Measurements from ENCODE around the gene KBTBD8. TPM values are rescaled to one million over a fixed set of nuclear protein-coding genes. Genes with fewer than 3 reads are reported as not detected.

The KBTBD8 gene
- total RNA-seq, 1 donor from 2014 or later = 1.5 TPM

DNA sequence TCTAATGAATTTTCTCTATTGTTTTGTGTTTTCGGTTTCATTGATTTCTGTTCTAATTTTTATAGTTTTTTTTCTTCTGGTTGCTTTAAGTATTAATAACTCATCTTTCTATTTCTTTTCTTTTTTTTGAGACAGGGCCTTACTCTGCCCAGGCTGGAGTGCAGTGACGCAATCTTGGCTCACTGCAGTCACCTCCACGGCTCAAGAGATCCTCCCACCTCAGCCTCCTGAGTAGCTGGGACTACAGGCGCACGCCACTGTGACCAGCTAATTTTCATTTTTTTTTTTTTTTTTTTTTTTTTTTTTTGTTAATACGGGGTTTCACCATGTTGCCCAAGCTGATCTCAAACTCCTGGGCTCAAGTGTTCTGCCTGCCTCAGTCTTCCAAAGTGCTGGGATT is 14.5 kb downstream of the KBTBD8 start:
- no peaks in the 10 kb centered on the region for H3K36me3 Mint-ChIP-seq
- H3K4me1 Mint-ChIP-seq = peaks cover 16% of the 10 kb centered on the region
- TF ChIP-seq, protein P1, sequence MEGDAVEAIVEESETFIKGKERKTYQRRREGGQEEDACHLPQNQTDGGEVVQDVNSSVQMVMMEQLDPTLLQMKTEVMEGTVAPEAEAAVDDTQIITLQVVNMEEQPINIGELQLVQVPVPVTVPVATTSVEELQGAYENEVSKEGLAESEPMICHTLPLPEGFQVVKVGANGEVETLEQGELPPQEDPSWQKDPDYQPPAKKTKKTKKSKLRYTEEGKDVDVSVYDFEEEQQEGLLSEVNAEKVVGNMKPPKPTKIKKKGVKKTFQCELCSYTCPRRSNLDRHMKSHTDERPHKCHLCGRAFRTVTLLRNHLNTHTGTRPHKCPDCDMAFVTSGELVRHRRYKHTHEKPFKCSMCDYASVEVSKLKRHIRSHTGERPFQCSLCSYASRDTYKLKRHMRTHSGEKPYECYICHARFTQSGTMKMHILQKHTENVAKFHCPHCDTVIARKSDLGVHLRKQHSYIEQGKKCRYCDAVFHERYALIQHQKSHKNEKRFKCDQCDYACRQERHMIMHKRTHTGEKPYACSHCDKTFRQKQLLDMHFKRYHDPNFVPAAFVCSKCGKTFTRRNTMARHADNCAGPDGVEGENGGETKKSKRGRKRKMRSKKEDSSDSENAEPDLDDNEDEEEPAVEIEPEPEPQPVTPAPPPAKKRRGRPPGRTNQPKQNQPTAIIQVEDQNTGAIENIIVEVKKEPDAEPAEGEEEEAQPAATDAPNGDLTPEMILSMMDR (IDR thresholded peaks at IDR 0.05; ENCODE audit: unreplicated experiment) = no peak
- no peak for DNase-seq (ENCODE audit: low spot score in 2 of 2, unreplicated experiment in 2 of 2)
- no peaks in the 10 kb centered on the region for H3K9me3 Mint-ChIP-seq
- no peak overlapping the region for H3K4me3 Mint-ChIP-seq
- H3K27ac Mint-ChIP-seq = no peak overlapping the region
- no peaks in the 10 kb centered on the region for H3K27me3 Mint-ChIP-seq (ENCODE audit: low read depth)

DNA sequence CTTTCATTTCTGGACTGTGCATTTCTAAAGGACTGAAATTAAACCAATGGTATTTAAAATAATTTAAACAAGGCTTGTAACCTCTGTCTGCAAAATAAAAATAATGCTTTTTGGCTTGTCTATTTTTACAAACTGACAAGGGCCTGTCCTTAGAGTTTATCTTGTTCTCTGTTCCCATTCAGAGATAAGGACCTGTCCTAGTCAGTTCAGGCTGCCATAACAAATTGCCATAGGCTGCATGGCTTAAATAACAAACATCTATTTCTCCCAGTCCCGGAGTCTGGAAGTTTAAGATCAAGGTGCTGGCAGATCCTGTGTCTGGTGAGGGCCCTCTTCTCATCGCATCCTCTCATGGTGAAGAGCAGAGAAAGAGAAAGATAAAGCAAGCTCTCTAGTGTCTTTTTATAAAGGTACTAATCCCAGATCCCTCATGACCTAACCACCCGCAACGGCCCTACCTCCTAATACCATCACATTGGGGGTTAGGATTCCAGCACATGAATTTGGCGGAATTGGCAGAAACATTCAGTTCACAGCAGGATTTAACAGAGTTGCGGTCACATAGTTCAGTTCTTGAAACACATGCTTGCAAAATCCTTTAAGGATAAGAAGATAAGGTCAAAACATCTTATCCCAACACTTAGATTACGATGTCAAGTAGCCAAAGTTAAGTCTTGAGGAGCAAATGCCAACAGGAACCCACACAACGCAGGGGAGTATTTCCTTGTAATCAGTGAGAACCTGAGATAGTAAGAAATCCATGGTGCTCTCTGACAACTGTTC is 17.8 kb downstream of the KBTBD8 start:
- H3K27ac Mint-ChIP-seq = no peak overlapping the region
- no peaks in the 10 kb centered on the region for H3K27me3 Mint-ChIP-seq (ENCODE audit: low read depth)
- DNase-seq (ENCODE audit: low spot score in 2 of 2, unreplicated experiment in 2 of 2) = no peak
- peaks cover 34% of the 10 kb centered on the region for H3K4me1 Mint-ChIP-seq
- no peaks in the 10 kb centered on the region for H3K9me3 Mint-ChIP-seq
- H3K4me3 Mint-ChIP-seq = no peak overlapping the region
- TF ChIP-seq, protein P1 (IDR thresholded peaks at IDR 0.05; ENCODE audit: unreplicated experiment) = no peak
- H3K36me3 Mint-ChIP-seq = no peaks in the 10 kb centered on the region

DNA sequence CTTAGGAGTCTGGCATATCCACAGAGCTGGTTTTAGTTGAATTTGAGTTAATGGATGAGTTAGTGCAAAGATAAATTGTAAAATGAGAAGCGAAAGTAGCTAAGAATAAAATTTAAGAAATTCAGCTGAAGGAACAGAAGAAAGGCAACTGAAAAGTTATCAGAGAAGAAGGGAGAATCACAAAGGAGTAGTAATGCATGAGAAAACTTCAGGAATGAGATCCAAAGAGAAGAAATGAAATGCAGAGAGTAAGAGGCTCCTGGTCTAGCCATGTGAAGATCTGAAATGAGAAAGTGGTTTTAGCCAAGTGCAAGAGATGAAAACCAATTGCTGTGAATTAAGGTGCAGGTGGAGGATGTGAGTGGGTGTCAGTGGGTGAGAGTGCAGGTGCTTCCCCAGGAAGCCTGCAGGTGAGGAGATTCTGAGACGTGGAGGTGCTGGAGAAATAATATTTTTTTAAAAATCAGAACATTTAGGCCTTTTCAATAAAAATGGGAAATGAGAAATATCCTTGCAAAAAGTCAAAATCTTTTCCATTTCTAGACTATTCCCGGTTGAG is 18.5 kb downstream of the KBTBD8 start:
- TF ChIP-seq, protein P1 (IDR thresholded peaks at IDR 0.05; ENCODE audit: unreplicated experiment) = no peak
- Mint-ChIP-seq H3K36me3 (no peaks in the 10 kb centered on the region), H3K4me1 (peaks cover 35% of the 10 kb centered on the region), H3K4me3 (no peak overlapping the region), H3K27ac (no peak overlapping the region), H3K9me3 (no peaks in the 10 kb centered on the region), H3K27me3 (ENCODE audit: low read depth) (no peaks in the 10 kb centered on the region)
- DNase-seq (ENCODE audit: low spot score in 2 of 2, unreplicated experiment in 2 of 2) = no peak

DNA sequence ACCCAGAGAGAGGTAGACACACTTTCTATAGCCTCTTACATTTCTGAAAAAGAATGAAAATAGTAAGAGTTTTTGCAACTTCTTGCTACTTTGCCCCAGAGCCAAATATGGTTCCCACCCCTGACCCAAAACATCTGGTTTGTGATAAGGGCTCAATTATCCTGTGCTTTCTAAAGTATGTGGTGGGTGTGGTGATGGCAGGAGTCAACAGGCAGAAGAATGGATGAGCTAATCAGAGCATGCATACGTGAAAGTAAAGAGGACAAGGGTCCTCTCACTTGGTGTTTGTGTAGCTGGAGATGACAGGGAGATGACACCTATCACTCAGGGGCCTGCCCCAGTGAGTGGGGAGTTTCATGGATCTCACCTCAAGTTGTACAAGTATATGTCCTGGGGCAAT is 19.1 kb downstream of the KBTBD8 start:
- Mint-ChIP-seq H3K4me1 (peaks cover 35% of the 10 kb centered on the region), H3K4me3 (no peak overlapping the region), H3K27me3 (ENCODE audit: low read depth) (no peaks in the 10 kb centered on the region), H3K9me3 (no peaks in the 10 kb centered on the region), H3K27ac (peak overlapping the region; percentile 6), H3K36me3 (no peaks in the 10 kb centered on the region)
- DNase-seq (ENCODE audit: low spot score in 2 of 2, unreplicated experiment in 2 of 2) = no peak
- TF ChIP-seq, protein P1 (IDR thresholded peaks at IDR 0.05; ENCODE audit: unreplicated experiment) = no peak

DNA sequence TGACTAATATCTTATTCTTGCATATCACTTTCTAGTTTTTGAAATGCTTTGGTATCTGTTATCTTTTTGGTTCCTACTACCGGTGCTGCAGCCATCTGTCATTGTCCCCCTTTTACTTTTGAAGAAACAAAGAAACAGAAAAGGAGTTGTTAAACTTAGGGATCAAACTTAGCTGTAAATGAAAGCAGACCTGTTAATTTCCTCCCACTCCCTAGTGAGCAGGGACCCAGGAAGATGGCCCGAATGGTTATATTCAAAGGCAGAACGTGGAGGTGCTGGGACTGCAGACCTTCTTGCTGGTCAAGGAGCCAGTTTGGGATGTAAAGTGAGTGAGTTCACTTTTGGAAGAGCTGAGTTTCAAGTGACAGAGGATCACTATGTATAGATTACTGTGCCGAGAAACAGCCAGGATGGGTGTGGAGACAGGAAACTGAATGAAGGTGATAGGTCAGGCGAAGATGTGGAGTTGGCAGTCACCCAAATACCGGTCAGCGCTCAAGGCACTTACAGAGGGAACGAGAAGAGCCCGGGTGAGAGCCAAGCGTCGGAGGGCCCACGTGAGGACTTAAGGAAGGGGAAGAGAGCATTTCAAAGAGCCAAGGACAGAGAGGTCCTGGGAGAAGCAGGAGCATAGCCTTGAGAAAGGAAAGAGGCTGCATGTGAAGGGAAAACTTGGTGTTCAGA is 20.1 kb downstream of the KBTBD8 start:
- no peak overlapping the region for H3K4me3 Mint-ChIP-seq
- no peaks in the 10 kb centered on the region for H3K36me3 Mint-ChIP-seq
- H3K9me3 Mint-ChIP-seq = no peaks in the 10 kb centered on the region
- no peak for DNase-seq (ENCODE audit: low spot score in 2 of 2, unreplicated experiment in 2 of 2)
- H3K27me3 Mint-ChIP-seq (ENCODE audit: low read depth) = no peaks in the 10 kb centered on the region
- peaks cover 35% of the 10 kb centered on the region for H3K4me1 Mint-ChIP-seq
- TF ChIP-seq, protein P1 (IDR thresholded peaks at IDR 0.05; ENCODE audit: unreplicated experiment) = no peak
- H3K27ac Mint-ChIP-seq = peak overlapping the region; percentile 23
